B cell (primary cell): ENCODE results near the gene RAD23B. TPM values are rescaled to one million over a fixed set of nuclear protein-coding genes. Genes with fewer than 3 reads are reported as not detected.
A peak's percentile ranks its signal among the peaks of the same experiment; 100 is the strongest.

Experiments used
- ATAC-seq: fragments of 200-7000 bp; cut with Tn5 transposase; one replicate; pipeline ENCODE4 v1.10.0; 2021; ENCODE audit warnings: low read depth, mild to moderate bottlenecking, moderate number of reproducible peaks, moderate library complexity
- CTCF ChIA-PET: fragments of 350-600 bp; sonication (Branson Sonifier 250); formaldehyde crosslinking; loops from one replicate; lab custom pipeline; 2021; ENCODE audit warnings: antibody characterized with exemption, inconsistent platforms; lab: Charles Lee
- POLR2A ChIA-PET: fragments of 350-600 bp; sonication (Branson Sonifier 250); formaldehyde crosslinking; loops from one replicate; lab custom pipeline; 2021; ENCODE audit warnings: antibody characterized with exemption; lab: Charles Lee
- DNase-seq: peaks from one replicate; pipeline ENCODE4 v3.0.0; 2013
- H2AFZ ChIP-seq: 2 replicates; pipeline ENCODE4 v1.6.1; 2012; ENCODE audit warnings: mild to moderate bottlenecking, low read depth, low read length; ENCODE audit not compliant: insufficient read depth, poor library complexity, severe bottlenecking
- H3K27ac ChIP-seq, 2 donors: 1 replicate in 1 of 2; 2 replicates in 1 of 2; pipeline ENCODE4 v1.5.1; 2012 to 2013; ENCODE audit warnings: low read length in 2 of 2, mild to moderate bottlenecking in 2 of 2, moderate library complexity in 1 of 2
- H3K27me3 ChIP-seq, 4 experiments: fragments of 200-600 bp in 1 of 4; sonication (generic) in 1 of 4; replicated peaks in 1 of 4; 1 replicate in 2 of 4; 2 replicates in 2 of 4; pipeline versions ENCODE4 v1.6.1 to v1.7.0; 2013 to 2016; ENCODE audit warnings: low read length in 3 of 4, mild to moderate bottlenecking in 2 of 4, mixed read lengths in 1 of 4, moderate library complexity in 1 of 4; ENCODE audit not compliant: insufficient read depth in 4 of 4, control insufficient read depth in 3 of 4; ENCODE audit errors: control extremely low read depth in 1 of 4
- H3K36me3 ChIP-seq, 2 experiments: replicated peaks in 1 of 2; 1 replicate in 1 of 2; 2 replicates in 1 of 2; pipeline versions ENCODE4 v1.6.1 to v1.7.1; 2013; ENCODE audit warnings: low read length in 1 of 2; ENCODE audit not compliant: insufficient read depth in 2 of 2, control insufficient read depth in 1 of 2; ENCODE audit errors: control extremely low read depth in 1 of 2, extremely low read depth in 1 of 2
- H3K4me1 ChIP-seq, 2 donors: fragments of 200-600 bp in 1 of 2; sonication (generic) in 1 of 2; 1 replicate in 1 of 2; 2 replicates in 1 of 2; pipeline versions ENCODE4 v1.5.1 to v1.6.1; 2013 to 2017; ENCODE audit warnings: low read length in 2 of 2; ENCODE audit not compliant: control insufficient read depth in 2 of 2, insufficient read depth in 2 of 2
- H3K4me2 ChIP-seq: replicated peaks from 2 replicates; pipeline ENCODE3; 2012; ENCODE audit warnings: mild to moderate bottlenecking, low read depth, low read length; ENCODE audit not compliant: poor library complexity, severe bottlenecking
- H3K4me3 ChIP-seq, 5 experiments: fragments of 200-600 bp in 1 of 5; sonication (generic) in 1 of 5; 1 replicate in 3 of 5; 2 replicates in 2 of 5; pipeline versions ENCODE4 v1.5.1 to v1.7.0; 2011 to 2016; ENCODE audit warnings: low read length in 4 of 5, mild to moderate bottlenecking in 4 of 5, low read depth in 2 of 5, control low read depth in 1 of 5, moderate library complexity in 1 of 5; ENCODE audit not compliant: insufficient read depth in 1 of 5; ENCODE audit errors: control extremely low read depth in 1 of 5, extremely low read depth in 1 of 5
- H3K79me2 ChIP-seq: fragments of 200-600 bp; sonication (generic); one replicate; pipeline ENCODE4 v1.6.0; 2016; ENCODE audit warnings: low read length; ENCODE audit not compliant: control insufficient read depth, insufficient read depth
- H3K9ac ChIP-seq: fragments of 200-600 bp; sonication (generic); 2 replicates; pipeline ENCODE4 v1.6.1; 2017; ENCODE audit warnings: mild to moderate bottlenecking, low read length, moderate library complexity
- H3K9me3 ChIP-seq, 3 donors: one replicate each; pipeline versions ENCODE4 v1.6.1 to v1.7.1; 2013; ENCODE audit warnings: low read length in 2 of 3; ENCODE audit not compliant: control insufficient read depth in 2 of 3, insufficient read depth in 1 of 3; ENCODE audit errors: control extremely low read depth in 1 of 3
- H4K20me1 ChIP-seq: 2 replicates; pipeline ENCODE4 v1.6.0; 2012; ENCODE audit warnings: mild to moderate bottlenecking, low read length; ENCODE audit not compliant: insufficient read depth, control insufficient read depth, poor library complexity, severe bottlenecking
- H3K27ac Mint-ChIP-seq: one replicate; pipeline ENCODE4 v1.8.0; 2021; ENCODE audit warnings: mixed read lengths
- H3K27me3 Mint-ChIP-seq: one replicate; pipeline ENCODE4 v1.8.0; 2021; ENCODE audit warnings: mixed read lengths
- H3K4me1 Mint-ChIP-seq: one replicate; pipeline ENCODE4 v1.8.0; 2021; ENCODE audit warnings: mixed read lengths
- H3K4me3 Mint-ChIP-seq: one replicate; pipeline ENCODE4 v1.8.0; 2021; ENCODE audit warnings: mixed read lengths
- H3K9me3 Mint-ChIP-seq: one replicate; pipeline ENCODE4 v1.8.0; 2022; ENCODE audit warnings: mixed read lengths; ENCODE audit not compliant: insufficient read depth
- CTCF ChIP-seq: fragments of 200-600 bp; IDR thresholded peaks from one replicate; pipeline ENCODE4 v1.8.0; 2022; ENCODE audit warnings: antibody characterized with exemption, mild to moderate bottlenecking
- EZH2 ChIP-seq: IDR thresholded peaks from 2 replicates; pipeline ENCODE4 v1.6.1; 2012; ENCODE audit warnings: borderline replicate concordance, low read depth, mild to moderate bottlenecking, moderate library complexity, low read length; ENCODE audit not compliant: insufficient read depth, poor library complexity, severe bottlenecking
- WGBS: methylation state at CpG from one replicate; pipeline ENCODE4 v1.1.5; 2013; ENCODE audit warnings: missing lambda C conversion rate; ENCODE audit not compliant: insufficient coverage; 5-methylcytosine and 5-hydroxymethylcytosine counted together
- intact Hi-C: fragments of 100-400 bp; cut with micrococcal nuclease; formaldehyde crosslinking; loops from one replicate; pipeline ENCODE4 v1.10.0; 2022
- polyA plus RNA-seq: library from polyadenylated mRNA; depleted of rRNA; stranded (reverse); fragments of >200 nt; gene quantifications from 2 replicates; pipeline ENCODE4 v1.2.3, GENCODE V29; 2012
- total RNA-seq, 2 donors: library from RNA; stranded (reverse); fragments of 120-200 nt in 1 of 2; gene quantifications; 1 replicate in 1 of 2; 2 replicates in 1 of 2; pipeline versions ENCODE4 v1.2.3 to v1.2.4, GENCODE V29; 2013 to 2022

The RAD23B gene
- total and polyA plus RNA-seq, 2 donors (not counting 1 experiment from before 2014, with no cell fraction given): 36.8 to 78.2 TPM

DNA sequence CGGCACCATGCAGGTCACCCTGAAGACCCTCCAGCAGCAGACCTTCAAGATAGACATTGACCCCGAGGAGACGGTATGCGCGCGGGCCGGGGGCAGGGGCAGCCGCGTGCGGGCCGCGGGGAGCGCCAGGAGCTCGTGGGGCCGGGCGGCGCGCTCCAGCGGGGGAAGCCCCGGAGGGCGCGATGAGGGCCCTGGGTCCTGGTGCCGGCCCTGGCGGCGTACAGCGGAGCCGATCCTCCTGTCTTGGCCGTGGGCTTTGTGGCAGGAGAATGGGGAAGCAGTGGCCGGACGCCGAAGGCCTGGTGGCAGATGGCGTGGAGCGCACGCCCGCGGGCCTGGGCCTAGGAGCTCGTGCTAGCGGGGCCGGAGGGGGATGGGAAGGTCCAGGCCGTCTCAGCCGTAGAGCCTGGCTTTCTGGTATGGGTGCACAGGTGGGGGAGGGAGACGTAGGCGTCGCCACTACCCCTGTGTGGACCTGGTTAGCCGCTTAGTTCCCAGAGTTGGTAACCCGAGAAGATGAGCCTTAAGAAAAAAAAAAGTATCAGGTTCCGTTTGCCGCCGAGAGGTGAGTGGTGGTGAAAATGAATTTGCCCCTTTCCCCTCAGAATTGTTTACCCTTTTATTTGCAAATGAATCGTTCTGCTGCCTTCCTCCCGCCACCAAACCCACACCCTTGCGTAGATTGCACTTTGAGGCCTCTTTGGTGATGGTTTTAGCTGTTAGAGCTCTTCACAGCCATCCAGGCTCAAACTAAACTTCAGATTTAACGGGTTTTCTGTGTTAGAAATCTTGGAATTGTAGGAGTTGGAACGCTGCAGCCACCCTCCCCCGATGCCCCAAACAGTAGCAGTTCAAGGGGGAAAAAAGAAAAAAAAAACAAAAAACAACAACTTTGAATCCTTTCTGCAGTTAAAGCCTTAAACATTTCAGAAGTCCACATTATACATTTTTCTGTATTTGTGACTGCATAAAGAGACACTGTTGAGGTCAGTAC lies 841 bp downstream of the RAD23B start:
- no peaks in the 10 kb centered on the region for H3K27me3 Mint-ChIP-seq
- peak; percentile 26 for ATAC-seq
- H3K9me3 ChIP-seq: no peaks in the 10 kb centered on the region
- H3K27me3 ChIP-seq: no peaks in the 10 kb centered on the region
- CTCF ChIA-PET: interaction anchor here (0.7 to 9.0 kb wide), 4 partner anchors 22 to 142 kb away, joined by 4 to 81 read pairs (median 41); no protein-coding TSS in a partner anchor
- no peak for TF ChIP-seq CTCF
- no peak for TF ChIP-seq EZH2
- H3K4me1 ChIP-seq: peaks cover 40 to 55% of the 10 kb centered on the region in 2 donors
- H3K9me3 Mint-ChIP-seq: no peaks in the 10 kb centered on the region
- under 1% methylated on average over 43 of the region's 55 CpGs for WGBS
- peak; percentile 83 for DNase-seq
- peak overlapping the region; percentile 68 to 93 for H3K27ac ChIP-seq
- H3K4me3 Mint-ChIP-seq: peak overlapping the region; percentile 94
- intact Hi-C loops: loop anchor here (1.0 to 10.0 kb wide), 8 partner anchors 15 to 1841 kb away; partner anchors contain the start of genes ABITRAM, CTNNAL1, ELP1 and KLF4
- peak overlapping the region; percentile 90 for H2AFZ ChIP-seq
- peaks cover 50% of the 10 kb centered on the region for H4K20me1 ChIP-seq
- peaks cover 69% of the 10 kb centered on the region for H3K4me1 Mint-ChIP-seq
- H3K4me2 ChIP-seq: peak overlapping the region; percentile 76
- H3K27ac Mint-ChIP-seq: peak overlapping the region; percentile 93
- H3K4me3 ChIP-seq: peak overlapping the region; percentile 72 to 94 (median 88)
- POLR2A ChIA-PET: interaction anchor here (0.7 to 5.5 kb wide), 4 partner anchors 9 to 205 kb away, joined by 3 to 50 read pairs (median 4); partner anchors contain the start of gene KLF4
- H3K9ac ChIP-seq: peak overlapping the region; percentile 74
- H3K36me3 ChIP-seq: no peaks in the 10 kb centered on the region
- peaks cover 63% of the 10 kb centered on the region for H3K79me2 ChIP-seq
